H1 (cell line): Measurements from ENCODE around the gene FRMD3. TPM values are rescaled to one million over a fixed set of nuclear protein-coding genes. Genes with fewer than 3 reads are reported as not detected.

Experiments used
- BCL11A ChIP-seq, 2 experiments: IDR thresholded peaks; one replicate each; pipeline ENCODE4 v1.6.1; 2011; ENCODE audit warnings: low read depth in 2 of 2, low read length in 2 of 2, mild to moderate bottlenecking in 2 of 2
- CHD7 ChIP-seq: fragments of 300-600 bp; sonication (generic); IDR thresholded peaks from 2 replicates; pipeline ENCODE4 v1.7.1; 2012; ENCODE audit warnings: low read length, moderate library complexity, mild to moderate bottlenecking, inconsistent platforms; ENCODE audit not compliant: insufficient replicate concordance
- SAP30 ChIP-seq: fragments of 300-600 bp; sonication (generic); IDR thresholded peaks from 2 replicates; pipeline ENCODE4 v1.7.1; 2012; ENCODE audit warnings: low read length, moderate library complexity, mild to moderate bottlenecking, inconsistent platforms; ENCODE audit not compliant: insufficient read depth, insufficient replicate concordance
- ZNF274 ChIP-seq: IDR thresholded peaks from 2 replicates; pipeline ENCODE4 v1.7.0; 2012; ENCODE audit warnings: low read length, borderline replicate concordance; ENCODE audit errors: extremely low read depth
- polyA plus RNA-seq, 7 experiments: library from polyadenylated mRNA; depleted of rRNA in 3 of 7; stranded (reverse) in 5 of 7; unstranded in 2 of 7; fragments of >200 nt in 5 of 7; fragments of 200-250 nt in 2 of 7; gene quantifications; 1 replicate in 5 of 7; 2 replicates in 1 of 7; 4 replicates in 1 of 7; pipeline versions ENCODE4 v1.2.1 to v1.2.3, GENCODE V29; 2011 to 2013; ENCODE audit warnings: missing spikeins in 2 of 7, mixed read lengths in 2 of 7
- total RNA-seq: library from RNA; stranded (reverse); fragmentation: NEBNext Ultra II Directional; extraction: Animal tissue kit (Norgen Biotek cat#: 25700); gene quantifications from 2 replicates; pipeline ENCODE4 v1.2.1, GENCODE V29; 2021

The FRMD3 gene
- total and polyA plus RNA-seq, 2 of the 8 experiments (the other 6 are each of a cell fraction or from before 2014, with no cell fraction given), result 0.15 to 1.4 TPM

DNA sequence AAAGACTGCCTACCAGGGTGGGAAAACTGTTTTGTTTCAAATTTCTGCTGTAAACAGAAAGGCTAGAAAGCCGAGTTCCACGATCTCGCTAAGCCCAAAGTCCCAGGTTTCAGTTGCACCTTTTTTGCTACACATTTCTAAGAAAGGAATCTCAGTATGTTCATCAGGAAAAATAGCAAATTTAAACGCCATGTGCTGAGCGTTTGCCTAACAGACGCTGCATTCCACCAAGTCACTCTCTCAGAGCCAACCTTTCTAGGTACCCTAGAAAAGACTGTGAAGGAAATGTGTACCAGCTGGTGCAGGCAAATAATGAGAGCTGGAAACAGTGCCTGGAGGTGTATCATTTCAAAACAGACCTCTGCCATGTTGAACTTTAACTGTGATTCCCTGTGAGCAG, 71.8 kb downstream of the FRMD3 start (continued):
- TF ChIP-seq CHD7, result no peak
- no peak for TF ChIP-seq SAP30
- TF ChIP-seq BCL11A (IDR thresholded peaks at IDR 0.05; ENCODE audit: low read depth in 2 of 2, low read length in 2 of 2), result no peak
- no peak for TF ChIP-seq ZNF274
- TF ChIP-seq, all 59 proteins: peak for 0
